HG03469 (cell line): ENCODE measurements around the gene CLDN2.
"Not testable (repeated sequence)": the region's sequence is repeated elsewhere in the genome, so short reads cannot be mapped to it uniquely, and the experiment has no call there.

Experiments
- ATAC-seq: cut with Tn5 transposase; IDR thresholded peaks from one replicate; pipeline ENCODE4 v1.9.1; 2021; ENCODE audit warnings: mild to moderate bottlenecking, moderate library complexity, moderate number of reproducible peaks; ENCODE audit not compliant: unreplicated experiment

CLDN2 gene

DNA sequence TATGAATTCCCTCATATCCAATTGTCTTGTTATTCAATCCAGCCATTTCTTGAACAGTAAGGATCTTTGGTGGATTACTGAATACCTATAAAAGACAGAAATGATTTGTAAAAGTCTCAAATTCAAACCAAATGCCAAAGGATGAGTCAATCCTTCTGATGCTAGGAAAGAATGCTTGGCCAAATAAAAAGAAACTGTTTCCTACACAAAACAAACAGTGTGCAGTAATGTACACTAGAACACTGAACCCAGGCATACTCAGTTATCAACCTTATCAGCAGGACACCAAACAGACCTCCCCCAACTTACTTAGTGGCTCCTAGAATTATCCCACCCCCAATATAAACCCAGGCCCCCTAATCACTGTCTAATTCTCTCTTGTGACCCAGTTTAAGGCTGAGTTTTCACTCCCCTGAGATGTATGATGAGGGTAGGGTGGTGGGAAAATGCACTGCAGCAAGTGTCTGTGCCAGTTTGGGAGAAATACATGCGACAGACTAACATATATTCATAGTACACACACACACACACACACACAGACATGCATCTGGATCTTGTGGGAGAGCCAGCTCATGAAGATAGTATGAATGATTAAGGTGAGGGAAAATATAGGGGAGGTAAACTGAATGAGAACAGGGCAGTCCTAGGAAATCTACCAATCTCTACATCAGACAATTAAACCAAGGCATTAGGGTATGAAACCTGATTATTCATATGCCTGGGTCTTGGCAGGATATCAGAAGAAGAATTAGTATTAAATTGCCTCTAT is 35.0 kb downstream of the CLDN2 start:
- no peak for ATAC-seq

DNA sequence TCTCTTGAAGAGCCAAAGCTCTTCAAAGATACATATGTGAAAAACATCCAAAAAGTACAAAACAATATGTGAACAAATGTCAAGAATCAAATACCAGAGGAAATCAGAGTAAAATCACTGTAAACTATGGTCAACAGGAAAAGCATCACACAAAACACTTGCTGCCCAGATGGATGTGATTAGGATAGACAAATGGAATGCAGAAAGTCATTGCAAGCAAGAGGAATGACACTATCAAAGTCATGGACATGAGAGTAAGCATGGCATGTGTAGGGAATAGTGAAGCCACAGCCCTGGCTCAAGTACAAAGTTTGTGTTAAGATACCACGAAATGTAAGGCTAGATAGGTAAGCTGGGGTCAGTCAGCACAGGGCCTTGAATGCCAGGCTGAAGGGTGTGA is 37.7 kb downstream of the CLDN2 start:
- ATAC-seq: no peak

DNA sequence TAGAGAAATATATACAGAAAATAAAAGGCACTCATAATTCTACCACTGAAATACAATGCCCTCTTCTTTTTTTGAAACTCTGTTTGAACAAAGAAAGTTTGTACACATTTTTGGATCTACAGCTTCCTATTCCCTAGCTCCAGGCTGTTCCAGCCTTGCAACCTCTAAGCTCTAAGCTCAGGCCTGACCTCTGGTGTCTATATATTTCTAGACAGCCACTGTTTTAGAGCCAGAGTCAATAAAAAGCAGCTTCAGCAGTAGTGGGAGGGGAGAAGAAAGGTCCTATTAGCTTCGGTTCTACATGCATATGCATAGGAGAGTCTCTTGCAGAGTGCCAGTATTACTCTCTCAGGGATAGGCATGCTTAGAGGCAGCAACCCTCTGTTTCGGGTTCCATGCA is 39.7 kb downstream of the CLDN2 start:
- no peak for ATAC-seq

DNA sequence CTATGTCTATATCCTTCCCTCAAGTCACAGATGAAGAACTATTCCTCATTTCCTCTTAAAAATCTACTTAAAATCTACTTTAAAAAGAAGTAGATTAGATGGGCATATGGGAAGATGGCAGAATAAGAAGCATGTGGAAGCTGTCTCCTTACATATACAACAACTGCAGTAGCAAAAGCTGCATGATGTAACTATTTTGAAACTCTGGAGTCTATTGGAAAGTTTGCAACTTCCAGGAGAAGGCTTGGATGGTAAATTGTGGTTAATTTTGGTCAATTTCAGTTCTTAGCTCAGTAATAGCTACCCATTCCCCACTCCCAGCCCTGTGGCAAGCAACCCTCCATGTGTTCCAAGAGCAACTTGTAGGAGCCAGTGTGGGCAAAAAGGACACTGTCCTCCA is 42.9 kb downstream of the CLDN2 start:
- no peak for ATAC-seq

DNA sequence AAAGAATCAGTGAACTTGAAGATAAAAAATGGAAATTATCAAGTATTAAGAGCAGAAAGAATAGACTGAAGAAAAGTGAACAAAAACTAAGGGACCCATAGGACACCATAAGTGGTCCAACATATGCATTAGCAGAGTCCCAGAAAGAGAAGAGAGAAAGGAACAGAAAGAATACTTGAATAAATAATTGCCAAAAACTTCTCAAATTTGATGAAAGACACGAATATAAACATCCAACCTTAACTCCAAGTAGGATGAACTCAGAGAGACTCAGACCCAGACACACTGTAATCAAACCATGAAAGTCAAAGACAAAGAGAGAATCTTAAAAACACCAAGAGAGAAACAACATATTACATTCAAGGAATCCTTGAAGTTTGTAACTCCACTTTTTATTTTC is 44.1 kb downstream of the CLDN2 start:
- no peak for ATAC-seq

DNA sequence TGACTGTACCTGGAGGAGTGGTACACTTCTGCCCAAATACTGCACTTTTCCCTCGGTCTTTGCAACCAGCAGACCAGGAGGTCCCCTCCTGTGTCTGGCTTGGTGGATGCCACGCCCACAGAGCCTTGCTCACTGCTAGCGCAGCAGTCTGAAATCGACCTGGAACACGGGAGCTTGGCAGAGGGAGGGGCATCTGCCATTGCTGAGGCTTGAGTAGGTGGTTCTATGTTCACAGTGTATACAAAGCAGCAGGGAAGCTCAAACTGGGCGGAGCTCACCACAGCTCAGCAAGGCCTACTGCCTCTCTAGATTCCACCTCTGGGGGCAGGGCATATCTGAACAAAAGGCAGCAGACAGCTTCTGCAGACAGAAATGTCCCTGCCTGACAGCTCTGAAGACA is 46.3 kb downstream of the CLDN2 start:
- ATAC-seq: not testable (repeated sequence)

DNA sequence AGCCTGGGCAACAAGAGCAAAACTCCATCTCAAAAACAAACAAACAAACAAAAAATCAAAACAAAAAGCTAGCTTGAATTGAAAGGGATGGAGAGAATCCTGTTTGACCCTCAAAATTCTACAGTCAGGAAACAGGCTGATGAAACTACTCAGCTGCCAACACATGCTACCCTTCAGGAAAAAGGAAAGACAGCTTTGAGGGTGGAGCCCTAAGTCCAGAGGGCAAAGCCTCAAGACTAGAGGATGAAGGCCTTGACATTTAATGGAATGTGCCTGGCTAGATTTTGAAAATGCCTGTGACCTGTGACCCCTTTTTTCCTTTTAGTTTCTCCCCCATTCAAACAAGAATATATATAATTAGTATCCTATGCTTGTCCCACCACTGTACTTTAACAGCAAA is 52.7 kb downstream of the CLDN2 start:
- ATAC-seq: no peak

DNA sequence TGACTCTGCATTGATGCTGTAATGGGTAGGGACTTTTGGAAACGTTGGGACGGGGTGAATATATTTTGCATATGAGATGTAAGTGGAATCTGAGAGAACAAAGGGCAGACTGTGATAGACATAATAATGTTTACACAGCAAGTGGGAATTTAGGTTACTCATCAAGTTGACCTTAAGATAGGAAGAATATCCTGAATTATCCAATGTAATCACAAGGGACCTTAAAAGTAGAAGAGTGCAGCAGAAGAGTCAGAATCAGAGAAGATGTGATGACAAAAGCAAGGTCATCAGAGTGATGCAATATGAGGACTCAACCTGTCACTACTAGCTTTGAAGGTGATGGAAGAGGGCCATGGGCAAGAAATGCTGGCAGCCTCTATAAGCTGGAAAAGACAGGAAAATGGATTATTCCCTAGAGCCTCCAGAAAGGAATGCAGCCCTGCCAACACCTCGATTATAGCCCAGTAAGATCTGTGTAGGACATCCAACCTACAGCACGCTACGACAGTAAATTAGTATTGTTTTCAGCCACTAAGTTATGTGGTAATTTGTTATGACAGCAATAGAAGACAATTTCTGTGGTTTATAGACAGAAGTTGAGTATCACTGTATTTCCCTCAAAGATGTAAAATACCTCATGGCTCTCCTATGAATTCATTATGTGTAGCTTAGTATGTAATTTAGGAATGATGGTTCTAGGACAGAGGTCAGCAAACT is 53.4 kb downstream of the CLDN2 start:
- ATAC-seq: no peak

DNA sequence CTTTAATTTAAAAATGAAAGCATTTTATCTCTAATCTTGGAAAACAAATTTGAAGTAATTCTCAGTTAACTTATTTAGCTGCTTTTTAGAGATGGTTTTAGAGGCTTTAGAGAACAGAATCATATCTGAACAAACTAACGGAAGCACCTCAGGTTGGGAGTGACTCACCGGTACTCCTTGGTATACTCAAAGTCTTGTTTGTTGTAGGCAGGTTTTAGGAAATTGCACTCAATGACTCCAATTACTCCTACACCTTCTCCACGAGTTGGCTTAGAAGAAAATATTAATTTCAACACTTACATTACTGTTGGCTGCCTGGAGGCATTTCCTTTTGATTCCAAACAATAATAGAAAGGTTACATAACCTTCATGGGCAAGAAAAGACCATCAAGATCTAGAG is 56.2 kb downstream of the CLDN2 start:
- no peak for ATAC-seq
